ENCODE measurements around the gene CMTM8.

CMTM8 gene

GRCh38 chr3:32336113-32336498 lies 97.6 kb downstream of the CMTM8 start:
- no peak for TF ChIP-seq CTCF (IDR thresholded peaks at IDR 0.05; ENCODE audit: low read depth, low read length)
- no peak overlapping the region for H3K4me3 ChIP-seq (ENCODE audit: low read depth, low read length)

GRCh38 chr3:32337505-32337904 lies 99.0 kb downstream of the CMTM8 start:
- TF ChIP-seq CTCF (IDR thresholded peaks at IDR 0.05; ENCODE audit: low read depth, low read length), result no peak

GRCh38 chr3:32340039-32340438 lies 101.6 kb downstream of the CMTM8 start:
- no peak overlapping the region for H3K4me3 ChIP-seq (ENCODE audit: low read depth, low read length)
- no peak for TF ChIP-seq CTCF (IDR thresholded peaks at IDR 0.05; ENCODE audit: low read depth, low read length)

More at GRCh38 chr3:32337505-32337904, 99.0 kb downstream of the CMTM8 start:
- H3K4me3 ChIP-seq (ENCODE audit: low read depth, low read length), result no peak overlapping the region

GRCh38 chr3:32340611-32341365 lies 102.3 kb downstream of the CMTM8 start:
- no peak for TF ChIP-seq CTCF (IDR thresholded peaks at IDR 0.05; ENCODE audit: low read depth, low read length)
- no peak overlapping the region for H3K4me3 ChIP-seq (ENCODE audit: low read depth, low read length)

- no peak for TF ChIP-seq CTCF (IDR thresholded peaks at IDR 0.05; ENCODE audit: low read depth, low read length)
- H3K4me3 ChIP-seq (ENCODE audit: low read depth, low read length), result no peak overlapping the region
Observed at GRCh38 chr3:32347343-32348125, 109.1 kb downstream of the CMTM8 start.

- no peak overlapping the region for H3K4me3 ChIP-seq (ENCODE audit: low read depth, low read length)
- TF ChIP-seq CTCF (IDR thresholded peaks at IDR 0.05; ENCODE audit: low read depth, low read length), result no peak
Observed at GRCh38 chr3:32349184-32349583, 110.7 kb downstream of the CMTM8 start.

GRCh38 chr3:32352563-32352962 lies 114.1 kb downstream of the CMTM8 start:
- no peak overlapping the region for H3K4me3 ChIP-seq (ENCODE audit: low read depth, low read length)

More at GRCh38 chr3:32352563-32352962, 114.1 kb downstream of the CMTM8 start:
- no peak for TF ChIP-seq CTCF (IDR thresholded peaks at IDR 0.05; ENCODE audit: low read depth, low read length)

Data from WI38 (cell line).